ENCODE results near the gene EPB41. TPM values are rescaled to one million over a fixed set of nuclear protein-coding genes. Genes with fewer than 3 reads are reported as not detected.
"Not testable (repeated sequence)": the region's sequence is repeated elsewhere in the genome, so short reads cannot be mapped to it uniquely, and the experiment has no call there.

Gene EPB41
- total RNA-seq, 2 donors from 2014 or later: 16.0 to 24.2 TPM

DNA sequence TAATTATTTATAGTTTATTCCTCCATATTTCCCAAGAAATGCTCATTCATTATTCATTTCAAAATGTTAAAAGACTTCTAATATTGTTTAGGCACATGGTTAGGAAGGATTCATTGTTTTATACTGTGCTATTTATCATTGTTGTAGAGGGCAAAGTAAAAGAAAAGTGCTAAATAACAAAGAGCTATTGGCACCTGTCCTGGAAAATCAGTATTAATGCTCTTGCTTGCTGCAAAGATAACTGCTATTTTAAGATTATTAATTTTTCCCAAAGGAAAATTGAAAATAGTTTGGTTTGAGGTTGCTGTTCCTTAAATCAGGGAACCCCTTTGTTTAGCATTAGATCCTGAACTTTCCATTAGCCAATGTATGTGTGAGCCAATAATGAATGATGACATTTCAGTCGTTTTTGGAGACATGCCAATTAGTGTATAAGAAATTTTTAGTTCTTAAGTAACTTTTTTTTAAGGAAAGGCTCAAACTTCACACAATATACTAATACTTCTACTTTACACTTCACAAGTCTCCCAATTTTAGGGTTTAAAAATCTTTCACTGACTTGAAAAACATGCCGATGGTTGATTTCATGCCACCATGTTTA, 39.9 kb downstream of the EPB41 start:
- no peak for ATAC-seq
- no peak for DNase-seq
- intact Hi-C loops (cut with DNase I): no loop called here

DNA sequence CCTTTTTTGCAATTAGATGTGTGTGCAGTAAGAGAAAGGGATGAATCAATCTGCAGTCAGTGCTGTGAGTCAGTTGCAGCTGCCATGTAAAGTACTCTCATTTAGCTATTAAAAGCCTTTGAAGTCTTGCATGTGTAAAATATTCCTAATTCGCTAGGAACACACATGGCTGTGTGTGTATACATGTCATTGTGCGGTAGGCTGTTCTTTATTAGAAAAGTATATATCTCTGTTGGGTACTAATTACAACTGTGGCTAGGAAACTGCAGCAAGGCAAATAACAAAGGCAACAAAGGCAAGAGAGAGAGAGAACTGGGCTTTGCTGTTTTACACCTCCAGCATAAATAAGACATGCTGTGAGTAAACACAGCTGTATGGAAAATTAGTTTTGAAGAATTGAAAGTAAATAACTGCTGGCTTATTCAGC, 41.7 kb downstream of the EPB41 start:
- intact Hi-C loops (cut with DNase I): no loop called here
- DNase-seq: no peak
- no peak for ATAC-seq

DNA sequence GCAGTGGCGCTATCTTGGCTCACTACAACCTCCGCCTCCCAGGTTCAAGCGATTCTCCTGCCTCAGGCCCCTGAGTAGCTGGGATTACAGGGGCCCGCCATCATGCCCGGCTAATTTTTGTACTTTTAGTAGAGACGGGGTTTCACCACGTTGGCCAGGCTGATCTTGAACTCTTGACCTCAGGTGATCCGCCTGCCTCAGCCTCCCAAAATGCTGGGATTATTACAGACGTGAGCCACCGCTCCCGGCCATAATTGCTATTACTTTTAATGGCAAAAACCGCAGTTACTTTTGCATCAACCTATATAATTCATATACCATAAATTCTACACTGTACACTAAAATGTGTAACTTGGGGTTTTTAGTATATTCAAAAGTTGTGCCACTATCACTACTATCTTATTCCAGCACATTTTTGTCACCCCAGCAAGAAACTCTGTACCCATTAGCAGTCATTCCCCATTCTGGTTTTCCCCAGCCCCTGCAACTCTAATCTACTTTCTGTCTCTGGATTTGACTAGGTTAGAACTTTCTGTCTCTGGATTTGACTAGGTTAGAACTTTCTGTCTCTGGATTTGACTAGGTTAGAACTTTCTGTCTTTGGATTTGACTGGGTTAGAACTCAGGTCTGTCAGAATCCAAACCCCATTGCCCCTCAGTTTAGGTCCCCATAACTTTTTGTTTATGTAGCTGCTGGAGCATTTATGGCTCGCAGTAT, 47.9 kb downstream of the EPB41 start:
- intact Hi-C loops (cut with DNase I); DNase-seq; ATAC-seq: not testable (repeated sequence)

DNA sequence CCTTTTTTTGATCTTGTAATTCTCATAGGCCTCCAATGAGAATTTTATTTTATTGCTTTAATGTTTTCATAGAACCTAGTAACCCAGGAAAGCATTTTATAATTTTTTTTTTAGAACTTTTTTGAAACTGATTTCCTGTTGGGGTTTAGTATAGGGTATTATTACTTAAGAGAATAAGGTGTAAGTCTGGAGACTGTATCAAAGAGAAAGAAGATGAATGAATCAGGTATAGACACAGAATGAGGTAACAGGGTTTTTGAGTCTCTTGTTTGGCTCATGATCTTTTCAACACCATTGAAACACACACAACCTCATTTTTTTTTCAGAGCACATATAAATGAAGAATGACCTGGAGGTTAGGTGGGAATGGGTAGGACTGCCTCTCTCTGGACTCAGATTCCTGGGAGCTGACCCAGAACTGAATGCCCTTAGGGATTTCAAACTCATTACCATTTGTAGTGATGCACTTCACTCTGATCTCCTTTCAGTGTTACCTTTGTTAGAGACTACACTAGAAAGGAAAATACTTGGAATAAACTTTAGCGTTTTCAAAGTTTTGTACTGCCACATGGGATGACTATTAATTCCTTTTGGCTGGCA, 51.0 kb downstream of the EPB41 start:
- ATAC-seq: no peak
- intact Hi-C loops (cut with DNase I): no loop called here
- no peak for DNase-seq

DNA sequence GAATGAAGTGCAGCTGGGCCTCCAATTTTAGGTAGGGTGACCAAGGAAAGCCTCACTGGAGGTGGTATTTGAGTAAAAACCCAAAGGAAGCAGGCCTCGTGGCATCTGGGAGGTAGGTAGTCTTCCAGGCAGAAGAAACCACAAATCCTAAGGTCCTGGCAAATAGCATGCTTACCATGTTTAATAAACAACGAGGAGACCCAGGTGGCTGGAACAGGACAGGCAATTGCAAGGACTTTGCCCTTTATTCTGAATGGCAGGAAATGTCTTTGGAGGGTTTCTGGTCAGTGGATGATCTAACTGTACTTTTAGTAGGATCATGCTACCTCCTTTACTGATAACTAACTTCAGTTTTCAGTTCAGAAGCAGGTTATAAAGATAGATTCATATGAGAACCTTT, 52.2 kb downstream of the EPB41 start:
- ATAC-seq (no peak), DNase-seq (no peak)
- intact Hi-C loops (cut with DNase I): no loop called here

DNA sequence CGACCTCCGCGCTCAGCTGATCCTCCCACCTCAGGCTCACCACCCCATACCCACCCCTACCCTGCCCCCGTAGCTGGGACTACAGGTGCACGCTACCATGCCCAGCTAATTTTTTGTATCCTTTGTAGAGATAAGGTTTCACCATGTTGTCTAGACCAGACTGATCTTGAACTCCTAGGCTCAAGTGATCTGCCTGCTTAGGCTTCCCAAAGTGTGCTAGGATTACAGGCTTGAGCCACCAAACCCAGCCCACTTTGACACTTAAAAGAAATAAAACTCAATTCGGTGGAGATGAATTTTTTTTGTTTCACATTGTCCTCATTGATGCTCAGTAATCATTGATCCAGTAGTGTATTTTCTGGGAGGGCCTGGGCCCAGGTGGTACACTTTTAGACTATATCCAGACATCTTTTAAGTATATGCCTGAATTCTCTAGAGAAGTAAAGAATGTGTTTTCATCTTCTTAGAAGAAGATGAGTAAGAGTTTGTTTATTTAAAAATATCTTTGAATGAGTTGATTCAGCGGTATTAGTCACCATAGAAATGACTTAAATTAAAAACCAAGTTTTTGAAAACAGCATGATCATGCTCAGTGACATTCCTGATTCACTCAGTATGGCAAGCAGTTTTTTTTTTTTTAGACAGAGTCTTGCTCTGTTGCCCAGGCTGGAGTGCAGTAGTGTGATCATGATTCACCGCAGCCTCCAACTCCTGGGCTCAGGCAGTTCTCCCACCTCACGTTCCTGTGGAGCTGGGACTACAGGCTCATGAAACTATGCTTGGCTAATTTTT, 57.8 kb downstream of the EPB41 start:
- intact Hi-C loops (cut with DNase I): no loop called here
- DNase-seq: no peak
- peak in 1 of 2 donors; percentile 86 for ATAC-seq

DNA sequence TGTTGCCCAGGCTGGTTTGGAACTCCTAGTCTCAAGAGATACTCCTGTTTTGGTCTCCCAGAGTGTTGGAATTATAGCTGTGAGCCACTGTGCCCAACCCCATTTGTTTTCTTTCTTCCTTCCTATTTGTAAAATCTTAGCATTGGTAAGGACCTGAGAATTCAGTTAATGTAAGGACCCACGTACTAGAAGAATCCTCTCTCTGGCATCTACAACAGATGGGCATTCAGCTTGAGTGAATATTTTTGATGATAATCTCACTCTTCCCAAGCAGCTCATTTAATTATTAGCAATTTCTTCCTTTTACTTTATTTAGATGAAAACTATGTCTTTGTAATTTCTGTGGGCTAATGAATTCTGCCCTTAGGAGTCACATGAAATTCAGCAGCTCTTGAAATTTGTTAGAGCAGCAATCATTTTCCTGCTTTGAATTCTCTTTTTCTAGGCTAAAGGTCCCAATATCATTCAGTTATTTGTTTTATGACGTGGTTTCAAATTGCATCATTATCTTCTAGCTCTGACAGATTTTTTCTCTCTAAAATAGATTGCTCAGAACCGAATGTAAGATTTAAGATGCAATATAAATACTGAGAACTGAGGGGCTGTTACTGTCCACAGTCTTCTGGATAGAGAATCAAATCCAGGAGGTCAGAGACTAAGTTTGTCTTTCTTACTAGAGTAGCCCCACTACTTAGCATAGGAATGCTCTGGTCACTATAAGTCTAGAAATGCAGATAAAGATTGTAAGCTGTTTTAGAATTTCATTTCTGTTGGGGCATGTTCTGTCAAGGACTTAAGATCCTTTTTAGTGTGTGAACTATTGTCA, 59.4 kb downstream of the EPB41 start:
- ATAC-seq (no peak), DNase-seq (no peak)
- intact Hi-C loops (cut with DNase I): no loop called here

DNA sequence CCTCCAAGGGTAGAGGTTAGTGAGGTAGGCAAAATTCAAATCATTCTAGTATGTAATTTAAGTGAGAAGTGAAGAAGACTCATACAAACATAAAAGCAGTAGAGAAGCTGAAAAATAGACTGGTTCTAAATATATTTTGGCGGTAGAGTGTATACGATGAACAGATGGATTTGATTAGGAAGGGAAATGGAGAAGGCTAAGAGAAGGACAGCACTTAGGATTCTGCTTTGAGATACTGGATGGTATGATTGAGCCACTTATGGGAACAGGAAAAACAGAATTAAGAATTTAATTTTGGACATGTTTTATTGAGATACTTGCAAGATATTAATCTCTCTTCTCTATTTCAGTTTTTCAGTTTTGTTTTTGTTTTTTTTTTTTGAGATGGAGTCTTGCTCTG, 60.1 kb downstream of the EPB41 start:
- ATAC-seq (no peak), DNase-seq (no peak)
- intact Hi-C loops (cut with DNase I): no loop called here

DNA sequence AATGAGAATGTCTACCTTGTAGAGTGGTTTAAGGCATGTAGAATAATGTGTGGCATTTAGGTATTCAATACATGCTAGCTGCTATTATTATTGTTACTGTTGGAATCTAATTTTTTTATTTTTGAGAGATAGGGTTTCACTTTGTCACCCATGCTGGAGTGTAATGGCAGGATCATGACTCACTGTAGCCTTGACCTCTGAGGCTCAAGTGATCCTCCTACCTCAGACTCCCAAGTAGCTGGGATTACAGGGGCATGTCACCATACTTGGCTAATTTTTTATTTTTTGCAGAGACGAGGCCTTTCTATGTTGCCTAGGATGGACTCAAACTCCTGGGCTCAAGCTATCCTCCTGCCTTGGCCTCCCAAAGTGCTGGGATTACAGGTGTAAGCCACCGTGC, 61.9 kb downstream of the EPB41 start:
- intact Hi-C loops (cut with DNase I): no loop called here
- DNase-seq: no peak
- ATAC-seq: no peak

DNA sequence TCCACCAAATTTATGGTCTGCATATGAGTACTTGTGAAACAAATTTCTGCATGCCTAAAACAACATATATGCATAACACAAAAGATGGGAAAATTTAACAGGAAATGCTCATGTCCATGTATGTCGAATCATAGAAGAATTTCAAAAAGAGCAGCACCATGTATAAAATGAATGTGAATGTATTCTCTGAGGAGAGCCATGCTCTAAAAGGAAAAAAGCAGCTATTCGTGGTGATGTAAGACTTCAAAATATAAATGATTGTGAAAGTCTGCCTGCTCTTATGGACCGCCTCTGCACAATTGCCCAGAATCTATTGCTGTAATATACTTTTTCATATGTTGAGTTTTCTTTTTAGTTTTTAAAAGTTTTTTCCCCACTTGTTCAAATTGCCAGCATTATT, 66.8 kb downstream of the EPB41 start:
- intact Hi-C loops (cut with DNase I): no loop called here
- no peak for DNase-seq
- ATAC-seq: no peak

DNA sequence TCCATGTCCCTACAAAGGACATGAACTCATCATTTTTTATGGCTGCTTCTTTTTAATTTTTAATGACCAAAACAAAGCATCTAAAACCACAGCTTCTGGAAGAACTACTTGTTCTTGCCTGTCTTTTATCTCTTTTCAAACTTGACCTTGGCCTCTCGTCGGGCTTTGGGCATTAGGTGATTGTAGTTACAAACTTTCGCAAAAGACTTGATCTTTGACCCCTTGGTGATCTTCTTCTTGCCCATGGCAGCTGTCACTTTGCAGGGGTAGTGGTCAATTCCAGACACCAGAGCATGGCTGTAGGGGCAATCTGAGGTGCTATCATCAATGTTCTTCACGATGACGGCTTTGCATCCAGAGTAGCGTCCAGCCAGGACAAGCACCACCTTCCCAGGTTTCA, 67.8 kb downstream of the EPB41 start:
- intact Hi-C loops (cut with DNase I): no loop called here
- ATAC-seq (no peak), DNase-seq (no peak)

DNA sequence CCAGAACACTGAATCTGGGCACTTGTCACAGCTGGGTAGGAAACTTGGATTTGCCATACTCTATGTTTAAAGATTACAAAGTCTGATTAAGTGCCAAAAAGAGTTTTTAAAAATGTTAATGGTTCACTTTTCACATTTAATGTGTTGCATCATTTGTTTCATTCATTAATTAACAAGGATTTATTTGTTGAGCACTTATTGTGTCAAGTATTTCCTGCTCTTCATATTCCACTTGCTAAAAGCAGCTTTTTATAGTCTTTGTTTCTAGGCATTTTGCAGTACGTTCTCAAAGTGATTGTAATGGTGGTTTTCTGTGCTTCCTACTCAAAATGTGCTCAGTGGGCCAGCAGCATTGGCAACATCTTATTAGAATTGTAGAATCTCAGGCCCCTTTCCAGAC, 68.7 kb downstream of the EPB41 start:
- DNase-seq (no peak), ATAC-seq (no peak)
- intact Hi-C loops (cut with DNase I): no loop called here

DNA sequence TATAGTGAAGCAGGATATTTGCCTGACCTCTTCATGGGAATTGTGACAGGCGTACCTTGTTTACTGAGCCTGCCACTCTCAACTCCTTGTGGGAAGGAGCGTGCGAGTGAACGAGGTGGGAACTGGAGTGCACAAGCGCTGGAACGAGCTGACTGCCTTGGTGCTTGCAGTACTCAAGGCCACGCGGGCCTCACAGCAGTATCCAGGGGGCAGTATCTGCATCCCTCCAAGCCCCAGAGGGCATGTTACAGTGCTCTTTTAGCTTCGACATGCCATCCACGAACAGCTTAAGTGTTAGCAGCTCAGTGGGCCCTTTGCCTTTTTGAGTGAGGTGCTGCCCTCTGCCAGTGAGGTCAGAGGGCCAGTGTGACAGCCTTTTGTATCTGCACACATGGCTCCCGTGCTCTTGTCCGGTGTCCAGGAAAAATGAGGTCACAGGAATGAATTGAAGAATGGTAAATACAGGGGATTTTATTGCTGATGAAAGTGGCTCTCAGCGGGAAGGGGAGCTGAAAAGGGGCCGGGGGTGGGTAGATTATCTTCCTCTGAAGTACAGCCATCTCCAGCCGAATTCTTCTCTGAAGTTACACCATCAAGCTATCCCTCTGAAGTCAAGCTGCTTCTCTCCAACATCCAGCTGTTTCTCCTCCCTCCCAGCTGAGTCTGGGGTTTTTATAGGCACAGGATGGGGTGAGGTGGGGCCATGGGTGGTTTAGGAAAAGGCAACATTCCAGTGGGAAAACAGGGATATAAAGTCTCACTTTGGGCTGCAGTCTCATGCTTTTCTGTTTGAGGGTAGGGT, 69.3 kb downstream of the EPB41 start:
- ATAC-seq (peak; percentile 64 to 68), DNase-seq (peak; percentile 38)
- intact Hi-C loops (cut with DNase I): no loop called here

DNA sequence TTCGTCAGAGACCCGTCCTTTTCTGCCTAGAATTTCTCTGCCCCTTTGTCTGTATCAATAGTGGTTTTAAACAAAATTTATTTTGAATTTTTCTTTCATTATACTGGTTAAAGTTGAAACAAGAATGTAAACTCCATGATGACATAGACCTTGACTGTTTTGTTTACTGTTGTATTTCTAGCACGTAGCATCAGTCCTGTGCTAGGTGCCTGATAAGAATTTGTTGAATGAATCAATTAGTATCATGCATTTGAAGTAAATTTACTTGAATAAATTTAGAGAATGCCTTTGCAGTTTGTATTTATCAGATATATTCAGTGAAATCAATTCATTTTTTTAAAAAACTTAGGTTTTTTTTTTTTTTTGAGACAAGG, 69.9 kb downstream of the EPB41 start:
- ATAC-seq: no peak
- no peak for DNase-seq
- intact Hi-C loops (cut with DNase I): no loop called here

DNA sequence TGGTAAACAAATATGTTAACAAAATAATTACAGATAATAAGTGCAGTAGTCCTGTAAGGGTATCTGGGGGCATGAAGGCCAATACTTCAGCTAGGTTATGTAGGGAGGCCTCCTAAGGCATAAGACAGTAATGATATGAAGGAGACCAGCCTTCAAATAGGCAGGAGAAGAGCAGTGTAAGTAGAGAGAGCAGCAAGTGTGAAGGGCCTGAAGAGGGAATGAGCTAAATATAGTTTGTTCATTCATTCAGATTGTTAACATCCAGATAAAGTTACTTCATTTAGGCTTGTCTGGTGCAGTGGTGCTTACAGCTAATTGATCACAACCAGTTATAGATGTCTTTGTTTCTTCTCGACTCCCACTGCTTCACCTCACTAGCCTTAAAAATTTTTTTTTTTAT, 71.1 kb downstream of the EPB41 start:
- intact Hi-C loops (cut with DNase I): no loop called here
- peak; percentile 41 to 68 for ATAC-seq
- no peak for DNase-seq

DNA sequence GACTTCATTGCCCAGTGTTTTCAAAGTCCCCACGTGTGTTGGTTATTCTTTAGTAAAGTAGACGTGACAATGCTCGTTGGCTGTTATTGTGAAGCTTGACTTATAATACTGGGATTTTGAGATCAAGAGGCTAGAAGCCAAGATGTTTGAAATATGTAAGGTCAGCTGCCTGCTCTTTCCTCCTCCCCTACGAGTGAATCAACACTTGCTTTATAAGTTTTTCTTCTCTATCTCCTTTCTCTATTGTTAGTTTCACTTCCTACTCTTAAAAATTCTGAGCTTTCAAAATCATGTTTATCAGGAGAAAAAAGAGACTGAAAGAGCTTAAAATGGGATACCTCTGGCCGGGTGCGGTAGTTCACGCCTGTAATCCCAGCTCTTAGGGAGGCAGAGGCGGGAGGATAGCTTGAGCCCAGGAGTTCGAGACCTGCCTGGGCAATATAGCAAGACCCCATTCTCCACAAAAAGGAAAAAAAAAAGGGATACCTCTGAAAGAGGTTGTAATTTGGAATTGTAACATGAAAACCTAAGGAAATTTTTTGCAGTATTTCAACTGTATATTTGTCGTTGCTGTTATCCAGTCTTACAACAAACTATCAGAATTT, 72.0 kb downstream of the EPB41 start:
- peak; percentile 30 to 41 for ATAC-seq
- intact Hi-C loops (cut with DNase I): no loop called here
- no peak for DNase-seq

DNA sequence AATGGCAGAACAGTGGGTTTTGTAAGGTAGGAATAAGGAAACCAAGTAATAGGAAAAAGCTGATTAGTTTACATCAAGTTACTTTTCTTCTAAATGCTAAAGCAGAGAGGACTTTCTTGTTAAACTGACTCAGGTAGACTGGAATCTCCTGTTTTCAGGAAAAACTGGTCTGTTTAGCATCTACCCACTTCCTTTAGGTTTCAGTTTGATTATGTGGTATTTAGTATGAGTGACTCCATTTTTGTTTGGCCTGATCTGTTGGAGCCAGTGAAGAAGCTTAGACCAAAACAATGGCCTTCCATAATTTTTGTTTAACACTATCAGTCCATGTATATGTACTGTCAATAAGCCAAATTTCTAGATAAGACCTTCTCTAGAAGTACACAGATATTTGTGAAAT, 88.4 kb downstream of the EPB41 start:
- intact Hi-C loops (cut with DNase I): no loop called here
- DNase-seq: no peak
- ATAC-seq: no peak

DNA sequence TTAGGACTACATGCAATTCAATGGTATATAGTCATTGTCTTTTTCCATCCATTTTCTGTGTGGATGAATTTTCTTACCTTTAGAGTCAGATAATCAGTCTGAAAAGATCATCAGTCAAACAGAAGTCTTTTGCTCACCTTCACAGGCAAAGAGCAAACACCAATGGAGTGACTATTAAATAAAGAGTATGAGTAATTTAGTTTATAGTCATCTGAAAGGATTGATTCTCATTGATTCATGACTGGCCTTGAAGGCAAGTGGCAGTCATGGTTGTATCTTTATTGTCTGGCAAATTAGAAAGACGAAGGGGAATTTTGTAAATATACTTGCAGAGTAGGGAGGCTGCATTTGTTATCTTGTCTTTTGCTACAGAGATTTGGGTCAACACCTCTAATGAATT, 89.9 kb downstream of the EPB41 start:
- no peak for DNase-seq
- intact Hi-C loops (cut with DNase I): no loop called here
- no peak for ATAC-seq

All from left cardiac atrium (tissue), 4 donors.